ENCODE results near the gene PTPN2.
"Not testable (repeated sequence)": the region's sequence is repeated elsewhere in the genome, so short reads cannot be mapped to it uniquely, and the experiment has no call there.

Gene PTPN2

GRCh38 chr18:12766986-12767433, 117.0 kb downstream of the PTPN2 start:
- H3K9me3 ChIP-seq (ENCODE audit: low read depth, low read length): no peaks in the 10 kb centered on the region
- H3K9ac ChIP-seq (ENCODE audit: insufficient read length): no peak overlapping the region
- no peaks in the 10 kb centered on the region for H3K36me3 ChIP-seq (ENCODE audit: insufficient read depth, low read length)
- H3K4me3 ChIP-seq: no peak overlapping the region
- no peak overlapping the region for H3K27ac ChIP-seq
- no peak for DNase-seq (ENCODE audit: low read depth, low spot score)
- TF ChIP-seq POLR2AphosphoS5 (IDR thresholded peaks at IDR 0.05; ENCODE audit: borderline replicate concordance, low read depth, low read length): no peak
- no peak for TF ChIP-seq EZH2 (IDR thresholded peaks at IDR 0.05)
- TF ChIP-seq FOXP2 (optimal IDR thresholded peaks at IDR 0.05; ENCODE audit: control extremely low read depth, extremely low read length, insufficient read depth): no peak

GRCh38 chr18:12765586-12765985, 118.5 kb downstream of the PTPN2 start:
- Histone ChIP-seq H3K9ac (ENCODE audit: insufficient read length) (no peak overlapping the region), H3K27ac (no peak overlapping the region), H3K36me3 (ENCODE audit: insufficient read depth, low read length) (no peaks in the 10 kb centered on the region), H3K9me3 (ENCODE audit: low read depth, low read length) (no peaks in the 10 kb centered on the region), H3K4me3 (no peak overlapping the region)
- DNase-seq (ENCODE audit: low read depth, low spot score): no peak
- no peak for TF ChIP-seq EZH2 (IDR thresholded peaks at IDR 0.05)
- no peak for TF ChIP-seq FOXP2 (optimal IDR thresholded peaks at IDR 0.05; ENCODE audit: control extremely low read depth, extremely low read length, insufficient read depth)
- TF ChIP-seq POLR2AphosphoS5 (IDR thresholded peaks at IDR 0.05; ENCODE audit: borderline replicate concordance, low read depth, low read length): no peak

- H3K27ac ChIP-seq: no peak overlapping the region
- DNase-seq (ENCODE audit: low read depth, low spot score): no peak
- no peak overlapping the region for H3K4me3 ChIP-seq
- no peaks in the 10 kb centered on the region for H3K36me3 ChIP-seq (ENCODE audit: insufficient read depth, low read length)
- no peaks in the 10 kb centered on the region for H3K9me3 ChIP-seq (ENCODE audit: low read depth, low read length)
- no peak for TF ChIP-seq EZH2 (IDR thresholded peaks at IDR 0.05)
- no peak for TF ChIP-seq POLR2AphosphoS5 (IDR thresholded peaks at IDR 0.05; ENCODE audit: borderline replicate concordance, low read depth, low read length)
- no peak for TF ChIP-seq FOXP2 (optimal IDR thresholded peaks at IDR 0.05; ENCODE audit: control extremely low read depth, extremely low read length, insufficient read depth)
- H3K9ac ChIP-seq (ENCODE audit: insufficient read length): no peak overlapping the region
These were observed 118.9 kb downstream of the PTPN2 start for GRCh38 chr18:12765126-12765525.

- H3K27ac ChIP-seq; H3K4me3 ChIP-seq; H3K9me3 ChIP-seq (ENCODE audit: low read depth, low read length); H3K36me3 ChIP-seq (ENCODE audit: insufficient read depth, low read length); H3K9ac ChIP-seq (ENCODE audit: insufficient read length); DNase-seq (ENCODE audit: low read depth, low spot score): not testable (repeated sequence)
These were observed 125.5 kb downstream of the PTPN2 start for GRCh38 chr18:12758566-12758965.

- H3K9me3 ChIP-seq (ENCODE audit: low read depth, low read length); H3K36me3 ChIP-seq (ENCODE audit: insufficient read depth, low read length); H3K4me3 ChIP-seq; H3K27ac ChIP-seq; H3K9ac ChIP-seq (ENCODE audit: insufficient read length); DNase-seq (ENCODE audit: low read depth, low spot score): not testable (repeated sequence)
These were observed 127.3 kb downstream of the PTPN2 start for GRCh38 chr18:12756619-12757239.

GRCh38 chr18:12755606-12756005, 128.4 kb downstream of the PTPN2 start:
- not testable (repeated sequence) for DNase-seq (ENCODE audit: low read depth, low spot score); H3K9ac ChIP-seq (ENCODE audit: insufficient read length)

GRCh38 chr18:12754511-12754910, 129.5 kb downstream of the PTPN2 start:
- no peak overlapping the region for H3K4me3 ChIP-seq

More at GRCh38 chr18:12755606-12756005, 128.4 kb downstream of the PTPN2 start:
- not testable (repeated sequence) for H3K36me3 ChIP-seq (ENCODE audit: insufficient read depth, low read length); H3K4me3 ChIP-seq; H3K9me3 ChIP-seq (ENCODE audit: low read depth, low read length); H3K27ac ChIP-seq

GRCh38 chr18:12751891-12752290, 132.1 kb downstream of the PTPN2 start:
- Histone ChIP-seq H3K36me3 (ENCODE audit: insufficient read depth, low read length) (no peaks in the 10 kb centered on the region), H3K4me3 (no peak overlapping the region), H3K9ac (ENCODE audit: insufficient read length) (no peak overlapping the region), H3K27ac (no peak overlapping the region), H3K9me3 (ENCODE audit: low read depth, low read length) (no peaks in the 10 kb centered on the region)
- TF ChIP-seq EZH2 (IDR thresholded peaks at IDR 0.05): no peak
- TF ChIP-seq FOXP2 (optimal IDR thresholded peaks at IDR 0.05; ENCODE audit: control extremely low read depth, extremely low read length, insufficient read depth): no peak
- TF ChIP-seq POLR2AphosphoS5 (IDR thresholded peaks at IDR 0.05; ENCODE audit: borderline replicate concordance, low read depth, low read length): no peak
- DNase-seq (ENCODE audit: low read depth, low spot score): no peak

More at GRCh38 chr18:12754511-12754910, 129.5 kb downstream of the PTPN2 start:
- TF ChIP-seq POLR2AphosphoS5 (IDR thresholded peaks at IDR 0.05; ENCODE audit: borderline replicate concordance, low read depth, low read length) (no peak), EZH2 (IDR thresholded peaks at IDR 0.05) (no peak), FOXP2 (optimal IDR thresholded peaks at IDR 0.05; ENCODE audit: control extremely low read depth, extremely low read length, insufficient read depth) (no peak)
- no peak for DNase-seq (ENCODE audit: low read depth, low spot score)
- Histone ChIP-seq H3K9me3 (ENCODE audit: low read depth, low read length) (no peaks in the 10 kb centered on the region), H3K9ac (ENCODE audit: insufficient read length) (no peak overlapping the region), H3K27ac (no peak overlapping the region), H3K36me3 (ENCODE audit: insufficient read depth, low read length) (no peaks in the 10 kb centered on the region)

GRCh38 chr18:12751503-12751884, 132.5 kb downstream of the PTPN2 start:
- H3K9me3 ChIP-seq (ENCODE audit: low read depth, low read length): no peaks in the 10 kb centered on the region
- TF ChIP-seq POLR2AphosphoS5 (IDR thresholded peaks at IDR 0.05; ENCODE audit: borderline replicate concordance, low read depth, low read length) (no peak), FOXP2 (optimal IDR thresholded peaks at IDR 0.05; ENCODE audit: control extremely low read depth, extremely low read length, insufficient read depth) (no peak), EZH2 (IDR thresholded peaks at IDR 0.05) (no peak)
- DNase-seq (ENCODE audit: low read depth, low spot score): no peak
- no peak overlapping the region for H3K27ac ChIP-seq
- no peak overlapping the region for H3K9ac ChIP-seq (ENCODE audit: insufficient read length)
- no peak overlapping the region for H3K4me3 ChIP-seq
- H3K36me3 ChIP-seq (ENCODE audit: insufficient read depth, low read length): no peaks in the 10 kb centered on the region

Data from SK-N-MC (cell line).